Upper lobe of left lung (tissue), 4 donors: ENCODE results near the gene TBC1D1.

Source experiments
- EP300 ChIP-seq, 4 donors: sonication (generic); formaldehyde crosslinking; IDR thresholded peaks; one replicate each; pipeline ENCODE4 v1.5.1; 2017; ENCODE audit warnings: antibody characterized with exemption in 4 of 4, control low read depth in 2 of 4
- POLR2A ChIP-seq, 4 donors: fragments of 450-650 bp; IDR thresholded peaks; one replicate each; pipeline ENCODE4 v1.5.1; 2016 to 2017; ENCODE audit warnings: antibody characterized with exemption in 4 of 4, mild to moderate bottlenecking in 2 of 4
- POLR2AphosphoS5 ChIP-seq, 2 donors: sonication (generic); formaldehyde crosslinking; IDR thresholded peaks; one replicate each; pipeline ENCODE4 v1.5.1; 2017; ENCODE audit warnings: antibody characterized with exemption in 2 of 2
- TF ChIP-seq, protein P1 (sequence below), 6 experiments: fragments of 450-650 bp in 4 of 6; fragments of 200-600 bp in 2 of 6; sonication (generic) in 2 of 6; IDR thresholded peaks; one replicate each; pipeline ENCODE4 v1.5.1; 2016 to 2019; ENCODE audit warnings: antibody characterized with exemption in 6 of 6

DNA sequence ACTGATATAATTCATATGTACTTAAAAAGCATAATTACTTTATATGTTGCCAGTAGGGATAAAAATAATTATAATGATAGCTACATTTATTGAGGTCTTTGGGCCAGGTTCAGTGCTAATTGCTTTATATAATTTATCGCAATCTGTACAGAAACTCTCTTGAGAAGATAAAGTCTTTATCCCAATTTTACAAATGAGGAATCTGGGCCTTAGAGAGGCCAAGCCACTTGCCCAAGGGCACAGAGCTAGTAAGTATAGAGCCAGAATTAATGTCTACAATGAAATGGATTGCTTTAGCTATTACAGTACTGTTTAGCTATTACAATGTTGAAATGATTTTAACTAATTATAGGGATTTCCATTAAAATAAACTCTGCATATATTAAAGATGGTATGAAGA, 30.6 kb upstream of the TBC1D1 start:
- TF ChIP-seq, protein P1, sequence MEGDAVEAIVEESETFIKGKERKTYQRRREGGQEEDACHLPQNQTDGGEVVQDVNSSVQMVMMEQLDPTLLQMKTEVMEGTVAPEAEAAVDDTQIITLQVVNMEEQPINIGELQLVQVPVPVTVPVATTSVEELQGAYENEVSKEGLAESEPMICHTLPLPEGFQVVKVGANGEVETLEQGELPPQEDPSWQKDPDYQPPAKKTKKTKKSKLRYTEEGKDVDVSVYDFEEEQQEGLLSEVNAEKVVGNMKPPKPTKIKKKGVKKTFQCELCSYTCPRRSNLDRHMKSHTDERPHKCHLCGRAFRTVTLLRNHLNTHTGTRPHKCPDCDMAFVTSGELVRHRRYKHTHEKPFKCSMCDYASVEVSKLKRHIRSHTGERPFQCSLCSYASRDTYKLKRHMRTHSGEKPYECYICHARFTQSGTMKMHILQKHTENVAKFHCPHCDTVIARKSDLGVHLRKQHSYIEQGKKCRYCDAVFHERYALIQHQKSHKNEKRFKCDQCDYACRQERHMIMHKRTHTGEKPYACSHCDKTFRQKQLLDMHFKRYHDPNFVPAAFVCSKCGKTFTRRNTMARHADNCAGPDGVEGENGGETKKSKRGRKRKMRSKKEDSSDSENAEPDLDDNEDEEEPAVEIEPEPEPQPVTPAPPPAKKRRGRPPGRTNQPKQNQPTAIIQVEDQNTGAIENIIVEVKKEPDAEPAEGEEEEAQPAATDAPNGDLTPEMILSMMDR (IDR thresholded peaks at IDR 0.05), result no peak
- TF ChIP-seq EP300 (IDR thresholded peaks at IDR 0.05) (no peak), POLR2A (IDR thresholded peaks at IDR 0.05) (no peak), POLR2AphosphoS5 (IDR thresholded peaks at IDR 0.05) (no peak)
